T-cell (primary cell): ENCODE measurements around the gene F11R. TPM values are rescaled to one million over a fixed set of nuclear protein-coding genes. Genes with fewer than 3 reads are reported as not detected.

Source experiments
- ATAC-seq, 4 experiments: fragments of 200-7000 bp in 3 of 4; fragments of 150-1000 bp in 1 of 4; cut with Tn5 transposase; replicated peaks in 1 of 4; 1 replicate in 3 of 4; 2 replicates in 1 of 4; pipeline ENCODE4 v1.10.0; 2021; ENCODE audit warnings: moderate library complexity in 3 of 4, mild to moderate bottlenecking in 2 of 4, moderate number of reproducible peaks in 1 of 4
- CTCF ChIA-PET, 2 donors: fragments of 300-600 bp; sonication (Branson Sonifier 250); formaldehyde crosslinking; loops; one replicate each; lab custom pipeline; 2022; ENCODE audit warnings: antibody characterized with exemption in 2 of 2; lab: Charles Lee
- POLR2A ChIA-PET, 2 donors: fragments of 300-600 bp; sonication (Branson Sonifier 250); formaldehyde crosslinking; loops; one replicate each; lab custom pipeline; 2022; ENCODE audit warnings: antibody characterized with exemption in 2 of 2; lab: Charles Lee
- DNase-seq, 35 experiments: peaks; one replicate each; pipeline versions ENCODE4 v3.0.0 to v3.0.0-alpha.2; 2013 to 2023
- H3K27ac ChIP-seq: one replicate; pipeline ENCODE4 v1.5.1; 2013; ENCODE audit warnings: low read length
- H3K27me3 ChIP-seq, 2 experiments: replicated peaks in 1 of 2; 1 replicate in 1 of 2; 2 replicates in 1 of 2; pipeline versions ENCODE4 v1.6.1 to v1.7.0; 2013; ENCODE audit warnings: low read length in 1 of 2, mixed read lengths in 1 of 2; ENCODE audit not compliant: control insufficient read depth in 2 of 2, insufficient read depth in 2 of 2; ENCODE audit errors: extremely low read depth in 1 of 2
- H3K36me3 ChIP-seq, 2 donors: 1 replicate in 1 of 2; 2 replicates in 1 of 2; pipeline versions ENCODE4 v1.6.1 to v1.7.0; 2013; ENCODE audit warnings: low read length in 1 of 2; ENCODE audit not compliant: control insufficient read depth in 2 of 2, insufficient read depth in 1 of 2; ENCODE audit errors: extremely low read depth in 1 of 2
- H3K4me1 ChIP-seq, 2 experiments: 1 replicate in 1 of 2; 2 replicates in 1 of 2; pipeline versions ENCODE4 v1.6.1 to v1.7.0; 2013; ENCODE audit warnings: low read length in 2 of 2, mixed read lengths in 1 of 2; ENCODE audit not compliant: insufficient read depth in 2 of 2, control insufficient read depth in 1 of 2; ENCODE audit errors: extremely low read depth in 1 of 2
- H3K4me3 ChIP-seq, 2 donors: 1 replicate in 1 of 2; 2 replicates in 1 of 2; pipeline versions ENCODE4 v1.5.1 to v1.7.0; 2013; ENCODE audit warnings: mild to moderate bottlenecking in 2 of 2, low read length in 1 of 2, moderate library complexity in 1 of 2; ENCODE audit not compliant: control insufficient read depth in 1 of 2; ENCODE audit errors: extremely low read depth in 1 of 2
- H3K9me3 ChIP-seq: 2 replicates; pipeline ENCODE4 v1.7.0; 2013
- H3K27ac Mint-ChIP-seq, 2 donors: one replicate each; pipeline ENCODE4 v1.8.0; 2020 to 2021; ENCODE audit warnings: mild to moderate bottlenecking in 2 of 2, mixed read lengths in 2 of 2
- H3K27me3 Mint-ChIP-seq, 2 donors: one replicate each; pipeline ENCODE4 v1.8.0; 2021 to 2022; ENCODE audit warnings: mixed read lengths in 2 of 2
- H3K36me3 Mint-ChIP-seq: one replicate; pipeline ENCODE4 v1.8.0; 2021; ENCODE audit warnings: mixed read lengths
- H3K4me1 Mint-ChIP-seq, 3 donors: one replicate each; pipeline ENCODE4 v1.8.0; 2020 to 2022; ENCODE audit warnings: mixed read lengths in 3 of 3, mild to moderate bottlenecking in 1 of 3
- H3K4me3 Mint-ChIP-seq, 3 donors: one replicate each; pipeline ENCODE4 v1.8.0; 2020 to 2022; ENCODE audit warnings: mild to moderate bottlenecking in 3 of 3, mixed read lengths in 3 of 3, moderate library complexity in 3 of 3
- H3K9me3 Mint-ChIP-seq, 3 donors: one replicate each; pipeline ENCODE4 v1.8.0; 2020 to 2022; ENCODE audit warnings: mixed read lengths in 3 of 3
- WGBS: methylation state at CpG from one replicate; pipeline ENCODE4 v1.1.5; 2013; ENCODE audit warnings: missing lambda C conversion rate; ENCODE audit not compliant: insufficient coverage; 5-methylcytosine and 5-hydroxymethylcytosine counted together
- total RNA-seq, 35 experiments: library from RNA in 6 of 35; stranded (reverse) in 6 of 35; fragments of 120-200 nt in 1 of 35; gene quantifications; one replicate each; pipeline versions ENCODE4 v1.2.1 to v1.2.4 and lab custom pipeline; 2013 to 2026

F11R gene
- total RNA-seq (10 to 100 TPM; 14.6 to 21.0 (median 18.7) TPM), total RNA-seq (lab: John Stamatoyannopoulos, UW) (9.2 to 37.2 (median 20.8) reads per million in 29 experiments)
- total RNA-seq (2013): 20.3 TPM

GRCh38 chr1:161020509-161021164 lies at the start of gene F11R:
TSS of gene F11R (minus strand) at chr1:161021152. CDS start at chr1:161021073, 79 bp downstream.
- under 1% methylated on average over 23 of the region's 36 CpGs for WGBS
- peak; percentile 36 to 45 (median 40) for ATAC-seq
- Histone ChIP-seq H3K27me3 (no peaks in the 10 kb centered on the region), H3K27ac (peak within 1 kb of the TSS; percentile 64), H3K9me3 (no peaks in the 10 kb centered on the region), H3K4me1 (peaks cover 10 to 19% of the 10 kb centered on the region in 2 experiments), H3K36me3 (no peaks in the 10 kb centered on the region), H3K4me3 (peak within 1 kb of the TSS; percentile 74 to 83)
- Mint-ChIP-seq H3K27ac (peak within 1 kb of the TSS; percentile 82 to 93), H3K4me3 (peak within 1 kb of the TSS; percentile 92 to 94 (median 94)), H3K9me3 (no peaks in the 10 kb centered on the region), H3K4me1 (peaks cover 29 to 49% (median 40%) of the 10 kb centered on the region in 3 donors), H3K27me3 (no peaks in the 10 kb centered on the region), H3K36me3 (no peaks in the 10 kb centered on the region)
- ChIA-PET CTCF (interaction anchor here (0.5 to 1.8 kb wide), 18 partner anchors 8 to 625 kb away, joined by 3 to 12 read pairs (median 5); partner anchors contain the start of genes PPOX (in 1 of the 2), TOMM40L (in 1 of the 2), TSTD1 (in 1 of the 2) and USF1 (in 1 of the 2)), POLR2A (interaction anchor here (0.5 to 1.7 kb wide), 20 partner anchors 9 to 532 kb away, joined by 3 to 12 read pairs (median 5); partner anchors contain the start of genes DEDD (in 2 of the 2), ARHGAP30 (in 1 of the 2), TSTD1 (in 1 of the 2) and USF1 (in 1 of the 2))
- DNase-seq: peak in 7 of 35 experiments; percentile 5 to 35 (median 16)

DNA sequence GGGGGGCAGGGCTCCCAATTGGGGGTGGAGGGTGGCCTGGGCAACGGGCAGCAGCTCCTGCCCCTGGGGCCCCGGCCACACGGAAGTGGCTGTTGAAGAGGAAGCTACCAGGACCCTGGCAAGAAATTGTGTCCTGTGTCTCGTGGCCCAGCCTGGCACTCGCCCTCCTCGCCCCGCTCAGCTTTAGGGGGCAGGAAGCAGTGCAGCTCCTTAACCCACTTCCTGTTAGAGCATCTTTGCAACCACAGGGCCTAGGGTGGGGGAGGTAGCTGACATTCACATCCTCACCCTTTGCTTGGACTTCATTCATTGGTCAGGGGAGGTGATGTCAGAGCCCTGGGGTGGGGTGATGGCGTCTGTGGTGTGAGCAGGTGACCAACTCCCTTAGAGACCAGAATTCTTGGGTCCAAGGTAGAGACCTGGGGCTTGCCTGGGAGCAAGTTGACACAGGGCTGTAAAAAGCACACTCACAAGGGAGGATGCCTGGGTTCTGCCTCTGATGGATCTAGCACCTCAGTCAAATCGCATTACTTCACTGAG lies 48.8 kb upstream of the F11R start, which contains the start of gene ARHGAP30:
Gene ARHGAP30, minus strand, starts transcription at position 161 of the 540 bp plus-strand sequence. CDS start 267 bp downstream, outside the sequence.
- no peaks in the 10 kb centered on the region for H3K27me3 Mint-ChIP-seq
- POLR2A ChIA-PET: interaction anchor here (0.7 to 1.7 kb wide), 8 partner anchors 10 to 882 kb away, joined by 3 to 7 read pairs (median 4); partner anchors contain the start of genes F11R (in 1 of the 2), NIT1 (in 1 of the 2), PFDN2 (in 1 of the 2) and USF1 (in 1 of the 2)
- H3K4me1 Mint-ChIP-seq: peaks cover 56 to 72% (median 58%) of the 10 kb centered on the region in 3 donors
- Histone ChIP-seq H3K9me3 (no peaks in the 10 kb centered on the region), H3K36me3 (peaks cover 0 to 15% of the 10 kb centered on the region in 2 donors), H3K27ac (peak within 1 kb of the TSS; percentile 93), H3K4me1 (peaks cover 31 to 61% of the 10 kb centered on the region in 2 experiments), H3K27me3 (no peaks in the 10 kb centered on the region), H3K4me3 (peak within 1 kb of the TSS; percentile 84 to 97)
- CTCF ChIA-PET: interaction anchor here (0.6 to 3.0 kb wide), 13 partner anchors 25 to 156 kb away, joined by 3 to 20 read pairs (median 6); partner anchors contain the start of genes TSTD1 (in 2 of the 2), DEDD (in 1 of the 2), KLHDC9 (in 1 of the 2) and TOMM40L (in 1 of the 2)
- ATAC-seq (peak; percentile 81 to 88 (median 85)), DNase-seq (peak; percentile 71 to 92 (median 83))
- WGBS: 0% methylated on average over 6 of the region's 9 CpGs
- H3K4me3 Mint-ChIP-seq: peak within 1 kb of the TSS; percentile 99 to 100 (median 100)
- peaks cover 9% of the 10 kb centered on the region for H3K36me3 Mint-ChIP-seq
- H3K27ac Mint-ChIP-seq: peak within 1 kb of the TSS; percentile 99
- H3K9me3 Mint-ChIP-seq: no peaks in the 10 kb centered on the region

- DNase-seq (peak in 8 of 35 experiments; percentile 4 to 32 (median 16)), ATAC-seq (peak in 2 of 4 experiments; percentile 11 to 15)
- 0% methylated on average over 9 of the region's 9 CpGs for WGBS
- H3K4me3 ChIP-seq: peak overlapping the region; percentile 84 to 97
- H3K36me3 Mint-ChIP-seq: peaks cover 13% of the 10 kb centered on the region
- peak overlapping the region; percentile 99 for H3K27ac Mint-ChIP-seq
- POLR2A ChIA-PET: interaction anchor here (0.6 to 1.7 kb wide), 11 partner anchors 22 to 881 kb away, joined by 3 to 10 read pairs (median 5); partner anchors contain the start of genes F11R (in 2 of the 2), USF1 (in 2 of the 2), CD48 (in 1 of the 2) and NIT1 (in 1 of the 2)
- peaks cover 60 to 78% (median 63%) of the 10 kb centered on the region in 3 donors for H3K4me1 Mint-ChIP-seq
- H3K9me3 ChIP-seq: no peaks in the 10 kb centered on the region
- peak overlapping the region; percentile 93 for H3K27ac ChIP-seq
- CTCF ChIA-PET: interaction anchor here (0.6 to 3.0 kb wide), 18 partner anchors 23 to 156 kb away, joined by 3 to 21 read pairs (median 7); partner anchors contain the start of genes DEDD (in 1 of the 2), KLHDC9 (in 1 of the 2), TOMM40L (in 1 of the 2) and TSTD1 (in 1 of the 2)
- peaks cover 0 to 17% of the 10 kb centered on the region in 2 donors for H3K36me3 ChIP-seq
- peak overlapping the region; percentile 99 to 100 (median 100) for H3K4me3 Mint-ChIP-seq
- H3K27me3 Mint-ChIP-seq: no peaks in the 10 kb centered on the region
- H3K9me3 Mint-ChIP-seq: no peaks in the 10 kb centered on the region
- H3K4me1 ChIP-seq: peaks cover 34 to 67% of the 10 kb centered on the region in 2 experiments
- H3K27me3 ChIP-seq: no peaks in the 10 kb centered on the region
Measured at GRCh38 chr1:161069241-161069640, 48.3 kb upstream of the F11R start.

DNA sequence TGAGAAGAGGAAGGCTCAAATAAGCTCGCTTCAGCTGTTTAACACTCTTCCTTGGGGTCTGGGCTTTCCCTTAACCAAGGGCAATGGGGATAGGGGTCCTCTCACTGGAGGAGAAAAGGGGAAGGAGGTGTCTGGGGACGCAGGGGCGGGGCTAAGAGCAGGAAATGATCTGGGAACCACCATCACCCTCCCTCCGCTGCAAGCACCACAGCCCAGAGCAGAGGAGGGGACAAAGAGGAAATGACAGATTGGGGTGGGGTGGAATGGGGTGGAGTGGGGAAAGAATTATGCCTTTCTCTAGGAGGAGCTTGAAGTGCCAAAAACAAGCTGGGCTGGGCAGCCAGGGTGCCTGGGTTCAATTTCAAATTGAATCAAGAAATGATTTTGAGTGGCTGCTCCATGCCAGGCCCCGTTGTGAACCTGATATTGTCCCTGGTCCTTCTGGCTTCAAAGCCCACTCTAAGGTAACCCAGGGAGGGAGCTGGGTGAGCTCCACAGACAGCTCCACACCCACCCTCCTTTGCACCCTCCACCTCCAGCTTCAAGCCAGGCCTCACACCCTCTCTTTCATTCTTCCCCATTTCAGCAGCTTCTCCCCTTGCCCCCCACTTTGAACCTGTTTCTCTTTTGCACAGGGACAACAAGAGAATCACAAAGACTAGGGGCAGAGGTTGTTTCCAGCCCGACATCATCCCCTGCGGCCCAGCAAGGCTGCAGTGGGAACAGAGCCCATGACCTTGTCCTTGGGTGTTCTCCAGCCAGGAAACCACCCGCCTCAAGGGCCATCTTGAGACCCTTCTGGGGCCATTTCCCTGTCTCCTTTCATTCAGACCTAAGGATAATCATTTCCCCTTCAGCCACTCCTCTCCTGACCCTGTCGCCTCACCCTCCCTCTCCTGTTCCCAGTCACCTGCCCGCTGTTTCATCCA lies 47.6 kb upstream of the F11R start:
- Histone ChIP-seq H3K9me3 (no peaks in the 10 kb centered on the region), H3K4me1 (peaks cover 39 to 74% of the 10 kb centered on the region in 2 experiments), H3K36me3 (peaks cover 0 to 24% of the 10 kb centered on the region in 2 donors), H3K4me3 (peak overlapping the region; percentile 84 to 97), H3K27ac (peak overlapping the region; percentile 93), H3K27me3 (no peaks in the 10 kb centered on the region)
- Mint-ChIP-seq H3K4me1 (peaks cover 67 to 84% (median 70%) of the 10 kb centered on the region in 3 donors), H3K27me3 (no peaks in the 10 kb centered on the region), H3K9me3 (no peaks in the 10 kb centered on the region), H3K27ac (peak overlapping the region; percentile 99), H3K36me3 (peaks cover 19% of the 10 kb centered on the region), H3K4me3 (peak overlapping the region; percentile 99 to 100 (median 100))
- ATAC-seq: peak; percentile 72 to 82 (median 76)
- POLR2A ChIA-PET: interaction anchor here (0.5 to 1.7 kb wide), 12 partner anchors 22 to 357 kb away, joined by 3 to 10 read pairs (median 4); partner anchors contain the start of genes USF1 (in 2 of the 2), CD48 (in 1 of the 2), F11R (in 1 of the 2) and NIT1 (in 1 of the 2)
- DNase-seq: peak; percentile 65 to 91 (median 79)
- under 1% methylated on average over 5 of the region's 10 CpGs for WGBS
- CTCF ChIA-PET: interaction anchor here (0.5 to 2.3 kb wide), 17 partner anchors 22 to 692 kb away, joined by 3 to 21 read pairs (median 5); partner anchors contain the start of genes DEDD (in 1 of the 2), F11R (in 1 of the 2), TSTD1 (in 1 of the 2) and UFC1 (in 1 of the 2)

- H3K27ac ChIP-seq: peak overlapping the region; percentile 93
- Mint-ChIP-seq H3K27ac (peak overlapping the region; percentile 87 to 99), H3K4me1 (peaks cover 79 to 91% (median 79%) of the 10 kb centered on the region in 3 donors), H3K9me3 (no peaks in the 10 kb centered on the region), H3K36me3 (peaks cover 29% of the 10 kb centered on the region), H3K27me3 (no peaks in the 10 kb centered on the region), H3K4me3 (peak overlapping the region; percentile 99 to 100 (median 100))
- ChIA-PET POLR2A (interaction anchor here in 1 of 2 donors (0.5 kb wide), 1 partner anchor 50 kb away, joined by 4 read pairs; no protein-coding TSS in a partner anchor), CTCF (interaction anchor here (0.5 to 1.4 kb wide), 4 partner anchors 21 to 73 kb away, joined by 3 to 7 read pairs (median 4); partner anchors contain the start of gene USF1 (in 1 of the 2))
- peaks cover 42 to 81% of the 10 kb centered on the region in 2 experiments for H3K4me1 ChIP-seq
- no peaks in the 10 kb centered on the region for H3K27me3 ChIP-seq
- peaks cover 0 to 37% of the 10 kb centered on the region in 2 donors for H3K36me3 ChIP-seq
- 26% methylated on average over 3 of the region's 3 CpGs for WGBS
- peak overlapping the region; percentile 38 to 84 for H3K4me3 ChIP-seq
- DNase-seq: peak in 2 of 35 experiments; percentile 27 to 38
- ATAC-seq: no peak
- no peaks in the 10 kb centered on the region for H3K9me3 ChIP-seq
Measured at GRCh38 chr1:161066694-161067093, 45.7 kb upstream of the F11R start.
